Keratinocyte (primary cell): Measurements from ENCODE around the gene MALSU1. TPM values are rescaled to one million over a fixed set of nuclear protein-coding genes. Genes with fewer than 3 reads are reported as not detected.

Source experiments
- DNase-seq: peaks from one replicate; pipeline ENCODE4 v3.0.0-alpha.2; 2011; ENCODE audit warnings: low read depth, missing footprints, low spot score
- FAIRE-seq: peaks from 2 replicates; lab custom pipeline; 2011; peaks lifted over from hg19 to GRCh38; lab: Jason Lieb, UNC
- H2AFZ ChIP-seq: 2 replicates; pipeline ENCODE4 v1.6.0; 2012; ENCODE audit warnings: low read length, control low read depth, inconsistent platforms; ENCODE audit not compliant: control insufficient read depth
- H3K27ac ChIP-seq: 2 replicates; pipeline ENCODE4 v1.5.1; 2011; ENCODE audit warnings: low read length; ENCODE audit not compliant: control insufficient read depth, insufficient read depth
- H3K27me3 ChIP-seq: 3 replicates; pipeline ENCODE4 v1.6.0; 2011; ENCODE audit warnings: low read length; ENCODE audit not compliant: control insufficient read depth, insufficient read depth; ENCODE audit errors: extremely low read depth
- H3K36me3 ChIP-seq, 2 experiments: 2 replicates in 1 of 2; 3 replicates in 1 of 2; pipeline ENCODE4 v1.5.1; 2011; ENCODE audit warnings: low read length in 2 of 2, mild to moderate bottlenecking in 1 of 2; ENCODE audit not compliant: control insufficient read depth in 2 of 2, insufficient read depth in 2 of 2; ENCODE audit errors: extremely low read depth in 1 of 2
- H3K4me1 ChIP-seq: 3 replicates; pipeline ENCODE4 v1.5.1; 2011; ENCODE audit warnings: low read length; ENCODE audit not compliant: control insufficient read depth, insufficient read depth; ENCODE audit errors: extremely low read depth
- H3K4me2 ChIP-seq: 3 replicates; pipeline ENCODE4 v1.6.0; 2011; ENCODE audit warnings: low read depth, low read length; ENCODE audit not compliant: control insufficient read depth, insufficient read depth; ENCODE audit errors: extremely low read depth
- H3K4me3 ChIP-seq, 3 experiments: fragments of 200-600 bp in 1 of 3; sonication (generic) in 1 of 3; 2 replicates in 2 of 3; 3 replicates in 1 of 3; pipeline ENCODE4 v1.5.1; 2011 to 2016; ENCODE audit warnings: low read length in 3 of 3, mild to moderate bottlenecking in 3 of 3, control low read depth in 2 of 3, inconsistent platforms in 1 of 3, low read depth in 1 of 3, mixed read lengths in 1 of 3, mixed run types in 1 of 3, moderate library complexity in 1 of 3; ENCODE audit not compliant: control insufficient read depth in 2 of 3, insufficient read depth in 2 of 3; ENCODE audit errors: extremely low read depth in 1 of 3
- H3K79me2 ChIP-seq: 2 replicates; pipeline ENCODE4 v1.6.0; 2012; ENCODE audit warnings: low read length; ENCODE audit not compliant: control insufficient read depth, insufficient read depth
- H3K9ac ChIP-seq: 3 replicates; pipeline ENCODE4 v1.6.0; 2011; ENCODE audit warnings: low read length; ENCODE audit not compliant: control insufficient read depth, insufficient read depth; ENCODE audit errors: extremely low read depth
- H3K9me1 ChIP-seq: 3 replicates; pipeline ENCODE4 v1.6.0; 2011; ENCODE audit warnings: low read length; ENCODE audit not compliant: control insufficient read depth, insufficient read depth; ENCODE audit errors: extremely low read depth
- H3K9me3 ChIP-seq: 2 replicates; pipeline ENCODE4 v1.5.1; 2012; ENCODE audit warnings: low read depth, low read length; ENCODE audit not compliant: control insufficient read depth
- H4K20me1 ChIP-seq: 3 replicates; pipeline ENCODE4 v1.6.0; 2011; ENCODE audit warnings: low read length; ENCODE audit not compliant: control insufficient read depth, insufficient read depth; ENCODE audit errors: extremely low read depth
- EZH2 ChIP-seq: IDR thresholded peaks from one replicate; pipeline ENCODE4 v1.6.1; 2012; ENCODE audit warnings: inconsistent platforms, mild to moderate bottlenecking, low read length, moderate library complexity
- dilution Hi-C: fragments of 300-500 bp; cut with MboI; formaldehyde crosslinking; loops from one replicate; pipeline ENCODE4 v1.7.0; 2020; ENCODE audit warnings: low sequenced_read_pairs; ENCODE audit not compliant: extremely low pct_ligation_motif_present
- polyA plus RNA-seq, 5 experiments: library from polyadenylated mRNA; depleted of rRNA in 3 of 5; stranded (reverse) in 3 of 5; stranded (forward) in 1 of 5; unstranded in 1 of 5; fragments of >200 nt; gene quantifications; 1 replicate in 1 of 5; 2 replicates in 3 of 5; 3 replicates in 1 of 5; pipeline versions ENCODE4 v1.2.1 to v1.2.3, GENCODE V29; 2011 to 2012; ENCODE audit warnings: missing spikeins in 2 of 5, low read depth in 1 of 5, low replicate concordance in 1 of 5
- TF ChIP-seq, protein P1 (sequence below), 3 experiments: IDR thresholded peaks in 1 of 3; conservative IDR thresholded peaks in 1 of 3; optimal IDR thresholded peaks in 1 of 3; 2 replicates in 2 of 3; 3 replicates in 1 of 3; pipeline versions ENCODE3 to v1.5.1; 2011; ENCODE audit warnings: low read length in 3 of 3, mild to moderate bottlenecking in 3 of 3, moderate library complexity in 2 of 3, control low read depth in 1 of 3, inconsistent platforms in 1 of 3; ENCODE audit not compliant: insufficient read depth in 2 of 3; ENCODE audit errors: extremely low read depth in 1 of 3

Gene MALSU1
- polyA plus RNA-seq, 1 donor (not counting 4 experiments of a cell fraction or from before 2014, with no cell fraction given) = 67.8 TPM

DNA sequence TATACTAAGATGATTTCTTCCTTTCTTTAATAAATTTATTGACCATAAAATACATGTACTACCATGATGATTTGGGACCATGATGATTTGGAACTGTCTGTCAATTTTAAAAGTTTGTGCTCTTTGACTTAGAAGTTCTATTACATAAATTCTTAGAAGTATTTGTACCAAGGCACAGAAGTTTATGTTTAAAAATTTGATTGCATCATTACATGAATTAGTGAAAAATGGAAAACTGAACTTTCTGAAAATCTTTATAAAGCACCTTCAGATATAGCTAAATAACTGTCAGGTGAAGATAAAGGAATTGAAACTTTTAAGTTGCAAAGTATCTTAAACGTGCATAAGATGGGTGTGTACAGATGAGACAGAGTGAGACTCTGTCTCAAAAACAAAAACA is 32.0 kb downstream of the MALSU1 start:
- H3K27ac ChIP-seq = no peak overlapping the region
- H3K4me3 ChIP-seq = no peak overlapping the region
- no peaks in the 10 kb centered on the region for H3K27me3 ChIP-seq
- no peak overlapping the region for H3K9ac ChIP-seq
- TF ChIP-seq EZH2 = no peak
- TF ChIP-seq, protein P1, sequence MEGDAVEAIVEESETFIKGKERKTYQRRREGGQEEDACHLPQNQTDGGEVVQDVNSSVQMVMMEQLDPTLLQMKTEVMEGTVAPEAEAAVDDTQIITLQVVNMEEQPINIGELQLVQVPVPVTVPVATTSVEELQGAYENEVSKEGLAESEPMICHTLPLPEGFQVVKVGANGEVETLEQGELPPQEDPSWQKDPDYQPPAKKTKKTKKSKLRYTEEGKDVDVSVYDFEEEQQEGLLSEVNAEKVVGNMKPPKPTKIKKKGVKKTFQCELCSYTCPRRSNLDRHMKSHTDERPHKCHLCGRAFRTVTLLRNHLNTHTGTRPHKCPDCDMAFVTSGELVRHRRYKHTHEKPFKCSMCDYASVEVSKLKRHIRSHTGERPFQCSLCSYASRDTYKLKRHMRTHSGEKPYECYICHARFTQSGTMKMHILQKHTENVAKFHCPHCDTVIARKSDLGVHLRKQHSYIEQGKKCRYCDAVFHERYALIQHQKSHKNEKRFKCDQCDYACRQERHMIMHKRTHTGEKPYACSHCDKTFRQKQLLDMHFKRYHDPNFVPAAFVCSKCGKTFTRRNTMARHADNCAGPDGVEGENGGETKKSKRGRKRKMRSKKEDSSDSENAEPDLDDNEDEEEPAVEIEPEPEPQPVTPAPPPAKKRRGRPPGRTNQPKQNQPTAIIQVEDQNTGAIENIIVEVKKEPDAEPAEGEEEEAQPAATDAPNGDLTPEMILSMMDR (optimal IDR thresholded peaks at IDR 0.05 in 1 of 3, IDR thresholded peaks at IDR 0.05 in 1 of 3, conservative IDR thresholded peaks at IDR 0.05 in 1 of 3; ENCODE audit: extremely low read depth in 1 of 3, insufficient read depth in 2 of 3, low read length in 3 of 3) = no peak
- H3K9me1 ChIP-seq = no peaks in the 10 kb centered on the region
- H3K79me2 ChIP-seq = no peaks in the 10 kb centered on the region
- H3K4me1 ChIP-seq = peaks cover 24% of the 10 kb centered on the region
- peaks cover 2% of the 10 kb centered on the region for H4K20me1 ChIP-seq
- DNase-seq (no peak), FAIRE-seq (no peak)
- no peaks in the 10 kb centered on the region for H3K36me3 ChIP-seq
- dilution Hi-C loops = no loop called here
- no peak overlapping the region for H3K4me2 ChIP-seq
- no peak overlapping the region for H2AFZ ChIP-seq
- H3K9me3 ChIP-seq = no peaks in the 10 kb centered on the region

DNA sequence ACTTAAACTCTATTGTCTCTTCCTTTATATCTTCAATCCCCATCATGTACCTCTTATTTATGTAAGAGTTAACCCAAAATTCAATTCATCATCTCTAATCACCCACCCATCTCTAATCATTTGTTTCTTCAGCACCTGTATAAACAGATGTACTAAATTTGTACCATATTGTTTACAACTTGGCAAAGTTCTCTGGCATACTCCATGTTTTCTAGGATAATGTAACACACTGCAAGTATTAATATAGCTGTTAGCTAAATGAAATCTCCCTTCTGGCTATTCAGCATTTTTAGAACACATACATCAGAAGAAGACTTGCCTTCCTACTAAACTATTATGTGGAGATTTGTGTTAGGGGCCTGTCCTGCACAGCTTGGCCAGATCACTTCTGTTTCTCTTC is 33.1 kb downstream of the MALSU1 start:
- H3K4me1 ChIP-seq = peaks cover 24% of the 10 kb centered on the region
- H3K27me3 ChIP-seq = no peaks in the 10 kb centered on the region
- no peak overlapping the region for H3K9ac ChIP-seq
- peaks cover 2% of the 10 kb centered on the region for H4K20me1 ChIP-seq
- no peaks in the 10 kb centered on the region for H3K36me3 ChIP-seq
- FAIRE-seq (no peak), DNase-seq (no peak)
- H3K79me2 ChIP-seq = no peaks in the 10 kb centered on the region
- TF ChIP-seq, protein P1 (optimal IDR thresholded peaks at IDR 0.05 in 1 of 3, IDR thresholded peaks at IDR 0.05 in 1 of 3, conservative IDR thresholded peaks at IDR 0.05 in 1 of 3; ENCODE audit: extremely low read depth in 1 of 3, insufficient read depth in 2 of 3, low read length in 3 of 3) = no peak
- TF ChIP-seq EZH2 = no peak
- H3K9me1 ChIP-seq = no peaks in the 10 kb centered on the region
- H3K4me3 ChIP-seq = no peak overlapping the region
- H3K27ac ChIP-seq = no peak overlapping the region
- dilution Hi-C loops = no loop called here
- no peaks in the 10 kb centered on the region for H3K9me3 ChIP-seq
- H2AFZ ChIP-seq = no peak overlapping the region
- H3K4me2 ChIP-seq = no peak overlapping the region
